HG03064 (cell line): ENCODE results near the gene SPOCK1.

Experiments used
- ATAC-seq: cut with Tn5 transposase; IDR thresholded peaks from one replicate; pipeline ENCODE4 v1.9.1; 2021; ENCODE audit warnings: low read depth; ENCODE audit not compliant: unreplicated experiment

The SPOCK1 gene

GRCh38 chr5:137446615-137447014 lies 52.5 kb downstream of the SPOCK1 start:
- ATAC-seq, result no peak

GRCh38 chr5:137446151-137446550 lies 53.0 kb downstream of the SPOCK1 start:
- no peak for ATAC-seq

GRCh38 chr5:137442660-137443059 lies 56.5 kb downstream of the SPOCK1 start:
- no peak for ATAC-seq

- no peak for ATAC-seq
These were observed 57.6 kb downstream of the SPOCK1 start for GRCh38 chr5:137441476-137441875.

GRCh38 chr5:137440795-137441194 lies 58.3 kb downstream of the SPOCK1 start:
- ATAC-seq, result no peak

GRCh38 chr5:137439645-137440044 lies 59.5 kb downstream of the SPOCK1 start:
- no peak for ATAC-seq

GRCh38 chr5:137438932-137439331 lies 60.2 kb downstream of the SPOCK1 start:
- ATAC-seq, result no peak

GRCh38 chr5:137437774-137438173 lies 61.4 kb downstream of the SPOCK1 start:
- no peak for ATAC-seq

- ATAC-seq, result no peak
These were observed 65.6 kb downstream of the SPOCK1 start for GRCh38 chr5:137433539-137433938.

- no peak for ATAC-seq
These were observed 66.8 kb downstream of the SPOCK1 start for GRCh38 chr5:137432376-137432775.

GRCh38 chr5:137431051-137431450 lies 68.1 kb downstream of the SPOCK1 start:
- ATAC-seq, result no peak

- ATAC-seq, result no peak
These were observed 83.9 kb downstream of the SPOCK1 start for GRCh38 chr5:137415231-137415681.

- no peak for ATAC-seq
These were observed 84.9 kb downstream of the SPOCK1 start for GRCh38 chr5:137414112-137414755.

GRCh38 chr5:137412136-137412535 lies 87.0 kb downstream of the SPOCK1 start:
- no peak for ATAC-seq

GRCh38 chr5:137410234-137411010 lies 88.7 kb downstream of the SPOCK1 start:
- ATAC-seq, result no peak

- no peak for ATAC-seq
These were observed 89.4 kb downstream of the SPOCK1 start for GRCh38 chr5:137409736-137410135.

- no peak for ATAC-seq
These were observed 92.0 kb downstream of the SPOCK1 start for GRCh38 chr5:137407090-137407489.

- no peak for ATAC-seq
These were observed 93.7 kb downstream of the SPOCK1 start for GRCh38 chr5:137405393-137405792.

- no peak for ATAC-seq
These were observed 95.3 kb downstream of the SPOCK1 start for GRCh38 chr5:137403869-137404268.

GRCh38 chr5:137402436-137403187 lies 96.5 kb downstream of the SPOCK1 start:
- ATAC-seq, result no peak

GRCh38 chr5:137401946-137402345 lies 97.2 kb downstream of the SPOCK1 start:
- ATAC-seq, result no peak
